NOMO-1 treated with dmso at 0.1 percent for 144 hours (cell line): ENCODE measurements around the gene BTC.
"Not testable (repeated sequence)": the region's sequence is repeated elsewhere in the genome, so short reads cannot be mapped to it uniquely, and the experiment has no call there.

Experiments used
- DNase-seq: peaks from one replicate; lab custom pipeline; 2025; ENCODE audit not compliant: unreplicated experiment; lab: John Stamatoyannopoulos, UW

Gene BTC

DNA sequence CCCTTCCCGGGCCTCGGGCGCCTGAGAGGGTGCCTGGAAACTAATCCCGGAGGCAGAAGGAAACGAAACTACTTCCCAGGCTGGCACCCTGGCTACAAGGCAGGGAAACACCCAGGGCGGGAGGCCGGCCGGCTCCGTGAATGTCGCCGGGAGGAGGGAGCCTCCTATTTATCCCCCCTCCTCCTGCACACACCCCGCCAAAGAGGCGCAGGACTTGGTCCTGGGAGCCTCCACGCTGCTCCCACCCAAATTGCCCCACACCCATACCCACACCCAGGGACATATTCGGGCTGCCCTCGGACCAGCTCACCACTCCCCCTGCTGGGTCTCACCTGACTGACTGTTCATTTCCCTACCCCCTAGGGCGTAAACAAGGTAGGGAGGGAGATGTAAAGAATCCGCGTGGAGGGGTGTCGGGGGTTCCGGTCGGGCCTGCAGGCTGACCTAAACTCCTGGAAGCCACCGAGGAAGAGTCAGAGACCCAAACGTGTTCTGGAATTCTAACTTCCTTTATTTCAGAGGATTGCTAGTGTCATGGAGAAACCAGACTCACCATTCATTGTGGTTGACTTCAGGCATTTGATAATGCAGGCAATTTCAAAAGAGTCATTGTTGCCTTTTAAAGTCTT lies at the start of gene BTC:
Gene BTC (minus strand): TSS at position 142 of the 629 bp plus-strand sequence. CDS start 198 bp downstream, outside the sequence.
- no peak for DNase-seq

DNA sequence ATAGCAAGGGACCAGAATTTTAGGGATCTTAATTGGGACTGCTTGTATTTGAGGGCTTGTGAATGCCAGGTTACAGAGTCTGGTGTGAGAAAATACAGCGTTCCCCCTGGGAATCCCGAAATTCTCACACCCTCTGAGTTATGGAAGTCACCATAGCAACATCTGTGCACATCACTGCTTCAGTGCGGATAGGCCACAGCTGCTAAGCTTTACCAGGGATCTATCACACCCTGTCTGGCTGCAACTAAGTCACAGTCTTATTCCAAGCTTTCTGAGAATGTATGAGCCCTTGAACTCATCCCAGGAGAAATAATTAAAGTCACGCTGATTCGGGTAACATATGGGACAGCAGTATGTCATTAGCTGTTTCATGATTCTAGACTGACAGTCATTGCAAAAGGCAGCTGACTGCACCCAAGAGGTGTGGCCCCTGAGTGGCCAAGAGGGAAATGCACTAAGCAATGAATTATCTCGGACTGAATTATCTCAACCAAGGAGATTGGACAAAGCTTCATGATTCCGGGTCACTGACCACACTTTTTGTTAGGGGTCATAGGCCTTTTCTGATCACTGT lies 46.7 kb upstream of the BTC start:
- no peak for DNase-seq

GRCh38 chr4:74838746-74839370 lies 44.5 kb upstream of the BTC start:
- DNase-seq = no peak

DNA sequence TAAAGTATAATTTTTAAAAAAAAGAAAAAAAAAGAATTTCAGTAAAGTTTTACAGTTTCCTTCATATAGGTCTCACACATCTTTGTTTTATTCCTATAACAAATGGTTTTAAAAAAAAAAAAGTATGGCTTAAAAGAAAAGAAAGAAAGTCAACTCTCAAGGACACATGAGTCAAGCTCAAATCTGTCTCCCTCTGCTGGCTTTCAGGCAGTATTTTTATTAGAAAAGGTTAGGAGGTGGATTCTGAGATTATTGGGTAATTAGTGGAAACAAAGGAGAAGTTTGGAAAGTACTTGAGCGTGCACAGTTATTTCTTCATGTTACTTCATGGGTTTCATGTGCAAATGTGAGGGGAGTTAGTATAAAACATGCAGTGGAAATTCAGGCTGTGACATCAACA lies 36.6 kb upstream of the BTC start:
- no peak for DNase-seq

- no peak for DNase-seq
These were observed 28.9 kb upstream of the BTC start for GRCh38 chr4:74823194-74823593.

GRCh38 chr4:74822603-74823002 lies 28.3 kb upstream of the BTC start:
- DNase-seq = no peak

DNA sequence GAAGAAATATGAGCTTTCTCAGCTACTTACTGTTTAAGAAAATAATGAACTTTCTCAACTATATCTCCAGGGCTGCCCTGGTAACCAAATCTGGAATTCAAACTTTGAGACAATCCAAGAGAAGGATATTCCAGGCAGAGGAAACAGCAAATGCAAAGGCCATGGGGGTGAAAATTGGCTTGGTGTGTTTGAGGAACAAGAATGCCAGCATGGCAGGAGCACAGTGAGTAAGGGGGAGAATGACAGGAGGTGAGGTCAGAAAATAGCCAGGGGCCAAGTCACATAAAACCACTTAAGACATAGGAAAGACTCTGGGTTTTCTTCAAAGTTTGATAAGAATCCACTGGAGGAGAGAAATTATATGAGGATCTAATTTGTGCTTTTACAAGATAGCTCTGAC lies 27.2 kb upstream of the BTC start:
- no peak for DNase-seq

GRCh38 chr4:74814052-74814451 lies 19.7 kb upstream of the BTC start:
- DNase-seq = no peak

GRCh38 chr4:74812056-74812455 lies 17.7 kb upstream of the BTC start:
- not testable (repeated sequence) for DNase-seq

DNA sequence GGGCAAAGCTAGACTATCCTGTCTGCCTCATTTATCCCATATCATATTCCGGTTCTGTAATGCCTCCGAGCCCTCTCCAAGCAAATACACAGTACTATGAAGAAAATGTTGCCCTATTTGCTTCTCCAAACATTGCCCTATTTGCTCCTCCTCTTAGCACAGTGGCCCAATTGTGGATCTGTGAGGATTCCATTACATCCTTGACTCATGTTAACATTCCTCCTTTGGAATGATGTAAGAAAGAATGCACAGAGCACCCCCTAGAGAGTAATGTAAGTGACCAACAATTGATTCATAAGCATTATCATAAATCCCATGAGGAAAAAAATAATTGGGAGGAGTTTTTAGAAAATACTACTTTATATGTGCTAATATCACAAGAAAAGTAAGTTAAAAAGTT lies 11.3 kb upstream of the BTC start:
- DNase-seq = no peak

- DNase-seq = no peak
These were observed 6.0 kb upstream of the BTC start for GRCh38 chr4:74800310-74800709.

DNA sequence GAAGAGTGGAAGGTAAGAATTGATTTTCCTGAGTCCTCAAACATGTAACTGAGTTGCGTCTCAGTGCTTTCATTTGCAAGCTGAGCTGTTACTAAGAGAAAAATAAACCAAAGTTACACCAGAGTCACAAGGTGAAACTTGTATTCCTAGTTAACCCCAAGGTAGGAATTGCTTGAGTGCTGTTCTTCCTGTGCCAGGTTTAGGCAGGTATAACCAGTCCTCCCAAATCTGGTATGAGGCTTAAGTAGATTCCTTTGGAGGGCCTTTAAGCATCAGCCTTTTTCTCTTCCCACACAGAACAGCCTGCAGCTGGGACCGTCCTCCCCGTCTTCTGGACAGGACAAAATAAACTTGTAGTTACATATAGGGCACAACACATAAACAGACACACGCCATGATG lies 2.3 kb upstream of the BTC start:
- no peak for DNase-seq

DNA sequence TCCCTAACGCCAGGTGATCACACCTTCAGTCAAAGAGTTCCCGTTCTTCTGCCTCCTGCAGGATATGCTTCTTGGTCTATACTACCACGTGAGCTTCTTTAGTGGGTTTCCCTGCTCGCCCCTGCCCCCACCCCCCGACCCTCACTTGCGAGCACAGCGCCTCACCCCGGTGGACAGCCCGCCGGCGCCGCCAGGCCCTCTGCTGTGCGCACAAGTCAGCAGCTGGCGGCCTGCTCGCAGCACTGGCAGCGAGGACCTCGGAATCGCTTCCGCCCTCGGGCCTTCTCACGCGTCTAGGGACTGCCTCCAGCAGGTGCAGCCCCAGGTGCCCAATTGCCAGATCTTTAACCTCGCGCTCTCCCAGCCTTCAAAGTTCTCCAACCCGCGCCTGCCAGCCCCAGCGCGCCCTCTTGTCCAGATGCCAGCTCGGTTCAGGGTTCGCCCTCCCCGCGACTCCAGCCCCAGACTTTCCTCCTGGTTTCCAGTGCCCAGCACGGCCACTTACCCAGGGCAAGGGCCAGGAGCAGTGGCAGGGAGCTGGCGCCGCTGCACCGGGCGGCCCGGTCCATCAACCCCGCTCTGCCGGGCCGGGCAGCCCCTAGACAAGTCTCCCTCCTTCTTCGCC lies 454 bp downstream of the BTC start:
- no peak for DNase-seq

- DNase-seq = no peak
These were observed 3.7 kb downstream of the BTC start for GRCh38 chr4:74790652-74791051.

- no peak for DNase-seq
These were observed 4.8 kb downstream of the BTC start for GRCh38 chr4:74789518-74789917.

DNA sequence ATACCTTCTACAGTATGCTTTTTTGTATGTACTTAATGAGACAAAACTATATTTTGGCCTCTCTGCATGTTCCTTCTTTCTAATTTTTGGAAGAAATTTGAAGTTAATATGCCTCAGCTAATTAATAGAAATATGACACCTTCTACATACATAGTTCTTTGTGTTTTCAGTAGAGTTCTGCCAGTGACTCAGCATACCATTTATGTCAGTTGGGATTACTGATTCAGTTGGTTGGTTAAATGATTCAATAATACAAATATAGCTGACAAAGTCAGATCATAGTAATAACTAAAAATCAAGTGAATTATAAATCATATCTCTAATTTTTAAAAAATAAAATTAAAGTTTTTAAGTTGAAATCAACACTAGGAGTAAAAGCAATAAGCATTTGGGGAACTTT lies 16.8 kb downstream of the BTC start:
- DNase-seq = no peak

GRCh38 chr4:74772783-74773182 lies 21.5 kb downstream of the BTC start:
- DNase-seq = no peak

GRCh38 chr4:74772106-74772505 lies 22.2 kb downstream of the BTC start:
- no peak for DNase-seq

DNA sequence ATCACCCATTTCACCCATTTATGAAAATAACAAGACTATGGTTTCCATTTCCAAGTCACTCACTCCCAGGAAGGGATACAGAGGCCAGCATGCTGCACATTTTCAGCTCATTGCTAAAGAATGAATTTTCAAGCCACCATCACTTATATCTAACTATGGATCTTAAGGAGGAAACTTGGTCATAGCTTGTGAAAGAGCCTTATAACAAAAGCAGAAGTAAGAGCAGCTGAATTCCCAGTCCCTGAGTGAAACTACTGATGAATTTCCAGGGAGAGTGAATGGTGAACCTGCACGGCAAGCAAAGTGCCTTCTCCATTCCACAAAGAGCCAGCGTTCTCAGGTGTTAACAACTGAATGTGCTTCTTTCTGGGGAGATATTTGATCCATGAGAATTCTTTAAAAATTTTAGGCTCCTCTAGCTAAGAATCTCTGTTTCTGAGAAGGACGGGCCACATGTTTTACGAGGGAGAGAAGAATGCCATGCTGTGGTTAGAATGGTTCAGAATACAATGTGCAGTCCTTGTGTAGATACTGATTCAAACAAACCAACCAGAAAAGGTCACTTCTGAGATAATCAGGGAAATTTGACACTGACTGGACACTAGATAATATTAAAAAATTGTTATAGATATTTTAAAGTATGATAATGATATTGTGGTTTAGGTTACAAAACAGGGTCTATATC lies 24.0 kb downstream of the BTC start:
- DNase-seq = no peak

- DNase-seq = no peak
These were observed 25.3 kb downstream of the BTC start for GRCh38 chr4:74768857-74769525.

DNA sequence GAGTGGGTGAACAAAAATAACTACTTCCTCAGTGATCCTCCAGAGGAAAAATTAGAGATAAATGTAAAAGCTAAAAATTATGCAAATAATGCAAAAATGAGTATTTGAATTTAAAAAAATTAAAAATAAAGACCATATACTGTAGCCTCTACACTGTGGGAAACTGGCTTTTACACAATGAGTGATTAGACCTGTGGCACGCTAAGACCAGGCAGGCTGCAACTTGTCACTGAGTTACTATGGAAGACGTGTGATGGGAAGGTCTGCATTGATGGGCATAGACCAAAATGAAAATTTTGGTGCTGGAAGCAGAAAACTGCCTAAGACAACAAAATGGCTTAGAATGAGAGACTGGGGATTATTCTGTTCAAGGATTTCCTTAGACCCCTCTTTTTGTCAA lies 30.2 kb downstream of the BTC start:
- no peak for DNase-seq
